CD4-positive, alpha-beta T cell treated with Interferon alpha-2 for 1 hour (primary cell): ENCODE data around the gene GCAT.

ENCODE experiments used
- DNase-seq, 2 donors: peaks; one replicate each; pipeline ENCODE4 v3.0.0-alpha.2; 2020 to 2022

Gene GCAT

GRCh38 chr22:37812869-37813678 is 5.3 kb downstream of the GCAT start:
- no peak for DNase-seq

- DNase-seq = no peak
Measured at GRCh38 chr22:37815593-37815992, 7.9 kb downstream of the GCAT start.

- no peak for DNase-seq
Measured at GRCh38 chr22:37816543-37817180, 8.9 kb downstream of the GCAT start.

- DNase-seq = peak; percentile 74 to 84
Measured at GRCh38 chr22:37817705-37818408, 10.1 kb downstream of the GCAT start.

GRCh38 chr22:37818409-37819104 is 10.8 kb downstream of the GCAT start:
- DNase-seq = peak; percentile 63 to 70

- DNase-seq = no peak
Measured at GRCh38 chr22:37819105-37819433, 11.3 kb downstream of the GCAT start.

GRCh38 chr22:37820350-37820749 is 12.6 kb downstream of the GCAT start:
- no peak for DNase-seq

- no peak for DNase-seq
Measured at GRCh38 chr22:37822079-37822833, 14.5 kb downstream of the GCAT start.

GRCh38 chr22:37823134-37823985 is 15.6 kb downstream of the GCAT start, which contains the start of gene GALR3:
Gene GALR3, plus strand, starts transcription at chr22:37823382. Its CDS starts 25 bp downstream, at chr22:37823407.
- DNase-seq = no peak

- DNase-seq = no peak
Measured at GRCh38 chr22:37824674-37825641, 17.2 kb downstream of the GCAT start.

GRCh38 chr22:37827056-37827455 is 19.3 kb downstream of the GCAT start:
- no peak for DNase-seq

GRCh38 chr22:37830093-37830842 is 22.5 kb downstream of the GCAT start:
- DNase-seq = no peak

- DNase-seq = no peak
Measured at GRCh38 chr22:37831472-37831871, 23.7 kb downstream of the GCAT start.

- no peak for DNase-seq
Measured at GRCh38 chr22:37832022-37832857, 24.5 kb downstream of the GCAT start.

GRCh38 chr22:37842015-37842793 is 34.5 kb downstream of the GCAT start:
- no peak for DNase-seq

- DNase-seq = no peak
Measured at GRCh38 chr22:37843741-37844089, 36.0 kb downstream of the GCAT start.

- DNase-seq = no peak
Measured at GRCh38 chr22:37844904-37845329, 37.2 kb downstream of the GCAT start.

- no peak for DNase-seq
Measured at GRCh38 chr22:37846433-37846832, 38.7 kb downstream of the GCAT start.
